COR-L47 (cell line): ENCODE results near the gene CCDC7.
"Not testable (repeated sequence)": the region's sequence is repeated elsewhere in the genome, so short reads cannot be mapped to it uniquely, and the experiment has no call there.

Source experiments
- DNase-seq: peaks from one replicate; lab custom pipeline; 2025; lab: John Stamatoyannopoulos, UW

The CCDC7 gene

DNA sequence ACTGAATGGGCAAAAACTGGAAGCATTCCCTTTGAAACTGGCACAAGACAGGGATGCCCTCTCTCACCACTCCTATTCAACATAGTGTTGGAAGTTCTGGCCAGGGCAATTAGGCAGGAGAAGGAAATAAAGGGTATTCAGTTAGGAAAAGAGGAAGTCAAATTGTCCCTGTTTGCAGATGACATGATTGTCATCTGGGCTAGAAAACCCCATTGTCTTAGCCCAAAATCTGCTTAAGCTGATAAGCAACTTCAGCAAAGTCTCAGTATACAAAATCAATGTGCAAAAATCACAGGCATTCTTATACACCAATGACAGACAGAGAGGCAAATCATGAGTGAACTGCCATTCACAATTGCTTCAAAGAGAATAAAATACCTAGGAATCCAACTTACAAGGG lies 116.8 kb downstream of the CCDC7 start:
- DNase-seq = not testable (repeated sequence)

DNA sequence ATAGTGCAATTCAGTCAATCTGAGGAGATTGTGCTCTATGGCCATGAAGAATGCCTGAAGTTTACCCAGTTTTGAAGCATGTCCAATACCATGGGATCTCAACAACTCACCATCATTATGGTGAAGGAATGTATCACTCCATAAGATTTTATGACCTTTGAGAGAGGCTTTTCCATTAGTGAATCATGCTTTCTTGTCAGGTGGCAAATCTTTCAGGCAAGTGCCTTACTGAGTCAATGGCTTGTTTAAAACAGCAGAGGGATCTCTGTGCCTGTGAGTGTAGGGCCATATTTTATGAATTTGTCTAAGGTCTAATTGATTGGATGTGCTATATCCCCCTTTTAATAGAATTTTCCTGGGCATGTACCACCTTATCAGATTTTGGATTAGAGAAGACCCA lies 131.5 kb downstream of the CCDC7 start:
- no peak for DNase-seq

DNA sequence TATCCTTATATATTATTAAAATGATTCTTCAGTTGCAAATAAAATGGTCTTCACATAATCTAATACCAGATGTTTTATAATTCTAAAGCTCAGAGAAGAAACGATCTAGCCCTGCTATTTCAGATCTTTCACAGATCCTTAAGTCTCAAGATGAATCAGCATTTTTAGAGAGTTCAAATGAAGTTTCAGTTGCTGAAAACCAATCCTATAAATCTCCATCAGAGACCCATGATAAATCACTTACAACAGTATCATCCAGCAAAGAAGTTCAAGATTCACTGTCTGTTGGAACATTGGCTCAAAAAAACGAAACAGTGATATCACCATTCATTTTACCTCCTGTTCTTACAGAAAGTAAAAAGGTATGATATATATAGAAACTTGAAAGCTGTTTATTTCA lies 137.0 kb downstream of the CCDC7 start:
- DNase-seq = no peak

DNA sequence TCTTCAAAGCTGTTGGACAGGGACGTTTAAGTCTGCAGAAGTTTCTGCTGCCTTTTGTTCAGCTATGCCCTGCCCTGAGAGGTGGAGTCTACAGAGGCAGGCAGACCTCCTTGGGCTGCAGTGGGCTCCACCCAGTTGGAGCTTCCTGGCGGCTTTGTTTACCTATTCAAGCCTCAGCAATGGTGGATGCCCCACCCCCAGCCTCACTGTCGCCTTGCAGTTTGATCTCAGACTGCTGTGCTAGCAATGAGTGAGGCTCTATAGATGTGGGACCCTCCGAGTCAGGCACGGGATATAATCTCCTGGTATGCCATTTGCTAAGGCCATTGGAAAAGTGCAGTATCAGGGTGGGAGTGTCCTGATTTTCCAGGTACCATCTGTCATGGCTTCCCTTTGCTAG lies 152.1 kb downstream of the CCDC7 start:
- DNase-seq = not testable (repeated sequence)

DNA sequence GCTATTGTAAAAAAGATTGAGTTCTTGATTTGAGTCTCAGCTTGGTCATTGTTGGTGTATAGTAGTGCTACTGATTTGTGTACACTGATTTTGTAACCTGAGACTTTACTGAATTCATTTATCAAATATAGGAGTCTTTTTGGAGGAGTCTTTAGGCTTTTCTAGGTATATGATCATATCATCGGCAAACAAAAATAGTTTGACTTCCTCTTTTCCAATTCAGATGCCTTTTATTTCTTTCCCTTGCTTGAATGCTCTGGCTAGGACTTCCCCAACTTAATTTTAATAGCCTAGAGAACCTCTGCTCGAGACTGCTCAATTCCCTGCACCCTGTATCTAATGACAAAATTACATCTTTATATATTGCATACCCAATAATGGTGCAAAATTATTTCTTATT lies 154.4 kb downstream of the CCDC7 start:
- DNase-seq = no peak

DNA sequence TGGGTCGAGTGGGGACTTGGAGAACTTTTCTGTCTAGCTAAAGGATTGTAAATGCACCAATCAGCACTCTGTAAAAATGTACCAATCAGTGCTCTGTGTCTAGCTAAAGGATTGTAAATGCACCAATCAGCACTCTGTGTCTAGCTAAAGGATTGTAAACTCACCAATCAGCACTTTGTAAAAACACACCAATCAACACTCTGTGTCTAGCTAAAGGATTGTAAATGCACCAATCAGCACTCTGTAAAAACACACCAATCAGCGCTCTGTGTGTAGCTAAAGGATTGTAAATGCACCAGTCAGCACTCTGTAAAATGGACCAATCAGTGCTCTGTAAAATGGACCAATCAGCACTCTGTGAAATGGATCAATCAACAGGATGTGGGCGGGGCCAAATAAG lies 155.6 kb downstream of the CCDC7 start:
- not testable (repeated sequence) for DNase-seq

DNA sequence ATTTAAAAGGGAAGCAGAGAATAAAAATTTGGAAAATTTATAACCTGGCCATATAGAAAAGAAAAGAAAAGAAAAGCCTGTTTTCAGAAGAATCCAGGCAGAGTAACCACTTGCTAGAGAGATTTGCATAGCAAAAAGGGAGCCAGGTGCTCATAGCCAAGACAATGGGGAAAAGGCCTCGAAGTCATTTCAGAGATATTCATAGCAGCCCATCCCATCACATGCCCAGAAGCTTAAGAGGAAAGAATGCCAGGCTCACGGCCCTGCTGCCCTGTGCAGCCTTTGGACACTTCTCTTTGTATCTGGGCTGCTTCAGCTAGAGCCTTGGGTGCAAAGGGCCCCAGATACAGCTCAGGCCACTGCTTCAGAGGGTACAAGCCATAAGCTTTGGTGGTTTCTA lies 159.8 kb downstream of the CCDC7 start:
- DNase-seq = no peak

DNA sequence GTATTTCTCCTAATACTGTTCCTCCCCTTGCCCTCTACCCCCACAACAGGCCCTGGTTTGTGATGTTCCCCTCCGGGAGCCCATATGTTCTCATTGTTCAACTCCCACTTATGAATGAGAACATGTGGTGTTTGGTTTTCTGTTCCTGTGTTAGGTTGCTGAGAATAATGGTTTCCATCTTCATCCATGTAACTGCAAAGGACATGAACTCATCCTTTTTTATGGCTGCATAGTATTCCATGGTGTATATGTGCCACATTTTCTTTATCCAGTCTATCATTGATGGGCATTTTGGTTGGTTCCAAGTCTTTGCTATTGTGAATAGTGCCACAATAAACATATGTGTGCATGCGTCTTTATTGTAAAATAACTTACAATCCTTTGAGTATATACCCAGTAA lies 164.6 kb downstream of the CCDC7 start:
- not testable (repeated sequence) for DNase-seq

DNA sequence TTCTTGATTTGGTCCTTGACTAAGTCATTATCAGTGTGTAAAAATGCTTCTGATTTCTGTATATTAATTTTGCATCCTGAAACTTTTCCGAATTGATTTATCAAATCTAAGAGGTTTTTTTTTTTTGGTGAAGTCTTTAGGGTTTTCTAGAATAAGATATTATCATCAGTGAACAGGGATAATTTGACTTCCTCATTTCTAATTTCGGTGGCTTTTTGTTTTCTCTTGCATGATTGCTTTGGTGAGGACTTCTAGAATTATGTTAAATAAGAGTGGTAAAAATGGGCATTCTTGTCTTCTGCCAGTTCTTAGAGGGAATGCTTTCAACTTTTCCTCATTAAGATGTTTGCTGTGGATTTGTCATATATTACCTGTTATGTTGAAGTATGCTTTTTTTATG lies 170.5 kb downstream of the CCDC7 start:
- DNase-seq = no peak

DNA sequence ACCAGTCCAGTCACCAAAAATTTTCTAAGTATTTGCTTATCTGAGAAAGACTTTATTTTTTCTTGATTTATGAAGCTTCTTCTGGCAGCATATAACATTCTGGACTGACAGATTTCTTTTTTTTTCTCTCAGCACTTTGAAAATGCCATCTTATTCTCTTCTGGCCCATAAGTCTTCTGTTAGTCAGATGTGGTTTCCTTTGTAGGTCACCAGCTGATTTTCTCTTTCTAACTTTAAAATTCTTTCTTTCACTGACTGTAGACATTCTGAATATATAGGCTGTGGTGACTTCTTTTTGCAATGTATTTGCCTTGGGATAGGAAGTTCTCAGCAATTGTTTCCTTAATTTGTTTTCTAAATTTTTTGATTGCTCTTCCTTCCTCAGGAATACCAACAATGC lies 172.5 kb downstream of the CCDC7 start:
- DNase-seq = no peak

DNA sequence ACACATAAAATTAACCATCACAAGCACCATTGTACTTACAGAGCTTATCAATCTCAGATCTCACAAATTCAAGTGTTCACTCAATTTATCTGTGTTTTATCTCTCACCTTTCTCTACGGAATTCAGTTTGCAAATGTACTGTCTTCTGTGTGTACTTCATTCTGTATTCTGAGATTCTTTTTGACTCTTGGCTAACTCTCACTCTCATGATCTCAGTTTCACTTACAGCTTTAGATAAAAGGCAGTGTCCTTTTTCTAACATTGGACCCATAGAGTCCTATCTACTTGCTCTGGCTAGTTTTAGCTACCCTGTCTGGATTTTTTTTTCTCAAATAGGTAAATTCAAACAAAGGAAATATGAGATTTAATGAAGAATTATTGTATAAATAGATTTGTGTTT lies 176.0 kb downstream of the CCDC7 start:
- no peak for DNase-seq

DNA sequence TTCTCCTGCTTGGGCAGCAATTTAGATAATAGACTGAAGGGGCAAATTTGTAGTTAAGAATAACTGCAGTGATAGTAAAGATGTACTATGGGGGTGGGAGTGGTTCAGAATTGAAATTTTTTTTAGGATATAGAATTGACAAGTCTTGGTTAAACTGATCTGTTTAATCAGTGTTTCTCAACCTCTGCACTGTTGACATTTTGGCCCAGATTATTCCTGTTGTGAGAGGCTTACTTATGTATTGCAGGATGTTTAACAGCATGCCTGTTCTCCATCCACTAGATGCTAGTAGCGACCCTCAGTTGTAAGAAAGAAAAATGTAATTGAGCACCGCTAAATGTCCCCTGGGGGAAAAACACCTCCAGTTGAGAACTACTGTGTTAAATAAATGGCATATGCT lies 176.5 kb downstream of the CCDC7 start:
- no peak for DNase-seq

DNA sequence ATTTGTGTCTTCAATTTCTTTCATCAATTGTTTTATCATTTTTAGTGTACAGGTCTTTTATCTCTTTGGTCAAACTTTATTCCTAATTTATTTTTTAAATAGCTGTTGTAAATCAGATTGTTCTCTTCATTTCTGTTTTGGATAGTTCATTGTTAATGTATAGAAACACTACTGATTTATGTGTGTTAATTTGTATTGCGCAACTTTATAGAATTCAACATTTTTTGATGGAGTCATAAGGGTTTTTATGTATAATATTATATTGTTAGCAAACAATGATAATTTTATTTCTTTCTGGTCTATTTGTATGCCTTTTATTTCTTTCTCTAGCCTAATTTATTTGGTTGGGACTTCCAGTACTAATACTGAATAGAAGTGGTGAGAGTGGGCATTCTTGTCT lies 181.2 kb downstream of the CCDC7 start:
- no peak for DNase-seq

DNA sequence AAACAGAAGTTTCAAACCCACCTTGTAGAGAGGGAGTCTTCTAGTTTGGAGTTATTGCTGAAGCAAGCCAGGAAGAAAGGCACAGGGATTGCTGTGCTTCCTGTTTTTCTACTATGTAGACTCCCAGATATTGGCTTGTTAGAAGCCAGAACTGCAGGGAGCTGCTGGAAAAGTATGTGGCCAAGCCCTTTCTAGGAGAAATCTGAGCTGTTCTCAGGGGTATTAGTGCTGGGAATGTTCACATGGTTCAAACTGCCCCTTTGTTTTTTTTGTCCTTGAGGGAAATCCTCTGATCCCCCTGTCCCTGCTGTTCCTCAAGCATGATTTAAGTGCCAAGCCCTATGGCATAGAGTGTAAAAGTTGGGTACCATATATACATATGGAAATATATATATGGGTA lies 184.0 kb downstream of the CCDC7 start:
- DNase-seq = no peak

DNA sequence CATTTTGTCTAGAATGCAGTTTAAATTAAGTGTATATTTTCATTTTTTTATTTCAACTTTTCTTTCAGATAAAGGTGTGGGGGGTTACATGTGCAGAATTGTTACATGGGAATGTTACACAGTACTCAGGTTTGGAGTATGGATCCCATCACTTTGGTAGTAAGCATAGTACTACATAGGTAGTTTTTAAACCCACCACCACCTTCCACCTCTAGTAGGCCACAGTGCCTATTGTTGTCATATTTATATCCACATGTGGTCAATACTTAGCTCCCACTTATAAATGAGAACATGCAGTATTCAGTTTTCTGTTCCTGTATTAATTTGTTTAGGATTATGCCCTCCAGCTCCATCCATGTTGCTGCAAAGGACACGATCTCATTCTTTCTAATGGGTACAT lies 200.6 kb downstream of the CCDC7 start:
- no peak for DNase-seq

DNA sequence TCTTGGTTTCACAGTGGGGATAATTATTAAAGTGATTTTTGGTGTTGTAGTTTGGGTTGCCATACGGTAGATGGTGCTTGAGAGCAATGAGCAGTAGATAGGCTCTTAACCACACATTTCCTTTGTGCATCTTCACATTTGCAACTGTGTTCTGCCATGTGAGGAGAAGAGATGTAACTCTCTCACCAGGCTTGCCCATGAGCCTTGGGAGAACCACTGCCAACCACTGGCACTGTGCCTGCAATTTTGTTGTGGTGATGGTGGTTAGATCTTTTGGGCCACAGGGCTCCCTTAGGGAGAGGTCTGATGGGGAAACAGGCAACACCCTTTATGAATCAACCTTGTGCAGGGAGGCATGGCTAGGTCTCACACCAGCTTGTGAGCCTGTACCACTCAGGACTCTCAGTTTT lies 204.3 kb downstream of the CCDC7 start:
- DNase-seq = no peak

DNA sequence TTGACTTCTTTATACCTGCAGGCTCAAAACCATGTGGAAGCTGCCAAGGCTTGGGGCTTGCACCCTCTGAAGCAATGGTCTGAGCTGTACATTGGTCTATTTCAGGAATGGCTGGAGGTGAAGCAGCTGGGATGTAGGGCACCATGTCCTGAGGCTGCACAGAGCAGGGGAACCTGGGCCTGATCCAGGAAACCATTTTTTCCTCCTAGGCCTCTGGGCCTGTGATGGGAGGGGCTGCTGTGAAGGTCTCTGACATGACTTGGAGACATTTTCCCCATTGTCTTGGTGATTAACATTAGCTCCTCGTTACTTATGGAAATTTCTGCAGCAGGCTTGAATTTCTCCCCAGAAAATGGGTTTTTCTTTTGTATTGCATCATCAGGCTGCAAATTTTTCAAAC lies 211.5 kb downstream of the CCDC7 start:
- DNase-seq = not testable (repeated sequence)

DNA sequence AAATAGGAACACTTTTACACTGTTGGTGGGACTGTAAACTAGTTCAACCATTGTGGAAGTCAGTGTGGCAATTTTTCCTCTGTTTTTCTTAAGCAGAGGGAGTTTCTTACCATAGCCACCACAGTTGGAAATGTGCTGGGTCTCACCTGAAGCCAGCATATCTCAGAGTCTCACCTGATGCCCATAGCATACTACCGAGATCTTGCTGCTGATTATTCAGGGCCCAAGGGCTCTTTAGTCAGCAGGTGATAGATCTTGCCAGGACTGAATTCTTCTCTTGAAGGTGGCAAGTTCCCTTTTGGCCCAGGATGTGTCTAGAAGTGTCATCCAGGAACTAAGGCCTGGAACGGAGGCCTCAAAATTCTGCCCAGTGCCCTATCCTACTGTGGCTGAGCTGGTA lies 215.4 kb downstream of the CCDC7 start:
- no peak for DNase-seq

DNA sequence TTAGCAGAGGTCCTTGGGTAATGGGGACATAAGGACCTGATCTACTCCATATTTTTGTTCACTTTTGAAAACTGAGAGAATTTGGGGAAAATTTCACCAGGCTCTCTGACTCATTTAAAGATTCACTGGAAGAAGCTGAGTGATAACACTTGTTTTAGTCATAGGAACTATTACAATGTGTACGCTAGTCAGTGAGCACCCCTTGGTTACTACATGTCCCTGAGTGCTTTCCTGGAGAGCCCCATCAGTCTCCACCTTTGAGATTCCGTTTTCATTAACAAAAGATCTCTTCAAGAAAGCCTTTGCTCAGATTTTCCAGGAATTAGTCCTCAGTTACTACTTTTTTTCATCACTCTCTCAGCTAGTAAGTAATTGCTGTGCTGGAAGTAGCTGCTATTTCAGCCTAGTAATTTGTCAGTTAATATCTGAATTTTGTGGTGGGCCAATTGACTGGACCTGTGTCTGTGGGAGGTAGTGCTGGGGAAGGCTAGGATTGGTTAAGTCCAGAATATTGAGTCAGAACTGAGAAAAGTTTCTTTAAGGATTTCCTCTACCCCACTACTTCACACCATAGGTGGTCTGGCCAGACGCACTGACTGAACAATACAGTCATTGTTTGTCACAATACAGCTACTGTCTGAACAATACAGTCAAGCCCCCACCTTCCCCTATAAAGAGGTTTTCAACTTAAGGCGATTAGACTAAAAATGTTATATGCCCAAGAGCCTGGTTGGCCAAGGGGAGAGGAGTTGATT lies 235.0 kb downstream of the CCDC7 start:
- DNase-seq = no peak

DNA sequence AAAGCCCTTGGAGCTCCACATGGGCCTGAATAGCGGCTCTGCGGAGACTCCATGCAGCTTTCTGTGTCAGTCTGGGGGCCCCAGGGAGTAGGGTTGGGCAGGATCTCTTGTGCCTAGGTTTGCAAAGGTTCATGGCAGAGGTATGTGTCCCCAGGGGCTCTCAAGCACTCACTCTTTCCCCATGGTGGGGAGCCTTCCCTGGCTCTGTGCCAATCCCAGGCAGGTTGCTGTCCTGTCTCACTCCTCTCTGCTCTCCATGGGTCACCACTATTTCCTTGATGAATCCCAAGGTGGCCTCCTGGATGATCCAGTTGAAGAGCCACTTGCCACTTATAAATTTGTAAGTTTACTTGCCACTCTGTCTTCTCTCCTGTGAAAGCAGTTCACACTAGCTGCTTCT lies 238.4 kb downstream of the CCDC7 start:
- no peak for DNase-seq

DNA sequence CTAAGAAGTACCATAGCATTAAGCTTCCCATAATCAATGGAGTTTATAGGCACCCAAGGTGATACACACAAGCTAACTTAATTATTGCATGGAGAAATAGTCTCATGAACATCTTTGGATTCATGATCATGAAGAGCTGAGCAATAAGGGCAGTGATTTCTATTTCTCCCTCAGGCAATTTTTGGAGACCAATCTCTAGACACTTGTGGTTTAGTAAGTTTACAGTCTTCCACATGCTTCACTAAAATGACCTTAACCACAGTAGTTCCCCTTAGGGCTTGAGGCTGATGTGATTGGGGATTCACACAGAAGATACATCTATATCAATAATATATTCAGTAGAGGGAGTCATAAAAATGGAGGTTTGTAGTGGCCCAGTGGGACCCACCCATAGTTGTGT lies 241.2 kb downstream of the CCDC7 start:
- DNase-seq = no peak

DNA sequence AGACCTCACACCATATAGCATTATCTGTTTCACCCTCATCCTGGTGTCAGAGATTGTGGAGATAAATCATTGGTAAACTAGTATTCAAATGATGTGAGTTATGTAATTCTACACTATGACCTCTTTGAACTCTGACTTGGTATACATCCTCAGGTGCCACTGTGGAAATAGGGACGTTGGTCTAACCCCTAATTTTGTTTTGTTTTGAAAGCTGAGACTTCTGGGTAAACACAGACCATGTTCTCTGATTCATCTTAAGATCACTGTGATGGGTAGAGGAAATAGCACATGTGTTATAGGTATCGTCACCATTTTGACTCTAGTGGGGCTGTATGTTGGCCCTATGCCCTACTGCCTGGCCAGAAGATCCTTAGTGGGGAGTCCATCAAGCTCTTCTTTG lies 241.6 kb downstream of the CCDC7 start:
- no peak for DNase-seq

DNA sequence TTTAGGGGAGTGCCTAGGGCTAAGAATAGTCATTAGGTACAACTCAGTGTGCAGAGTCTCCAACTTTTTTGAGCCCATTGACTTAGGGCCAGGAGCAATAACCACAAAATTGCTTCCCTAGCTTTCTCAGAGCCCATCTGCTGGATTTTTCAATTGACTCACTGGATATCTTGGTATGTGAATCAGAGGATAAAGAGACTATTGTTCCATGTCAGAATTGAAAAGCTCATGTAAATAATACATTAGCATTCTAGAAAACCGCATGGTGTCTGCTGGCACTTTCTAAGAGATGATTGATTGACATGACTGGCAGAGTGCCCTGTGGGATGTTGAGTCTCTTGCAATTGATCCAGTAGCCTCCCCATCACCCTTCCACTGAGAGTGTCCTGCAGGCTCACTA lies 246.2 kb downstream of the CCDC7 start:
- no peak for DNase-seq

DNA sequence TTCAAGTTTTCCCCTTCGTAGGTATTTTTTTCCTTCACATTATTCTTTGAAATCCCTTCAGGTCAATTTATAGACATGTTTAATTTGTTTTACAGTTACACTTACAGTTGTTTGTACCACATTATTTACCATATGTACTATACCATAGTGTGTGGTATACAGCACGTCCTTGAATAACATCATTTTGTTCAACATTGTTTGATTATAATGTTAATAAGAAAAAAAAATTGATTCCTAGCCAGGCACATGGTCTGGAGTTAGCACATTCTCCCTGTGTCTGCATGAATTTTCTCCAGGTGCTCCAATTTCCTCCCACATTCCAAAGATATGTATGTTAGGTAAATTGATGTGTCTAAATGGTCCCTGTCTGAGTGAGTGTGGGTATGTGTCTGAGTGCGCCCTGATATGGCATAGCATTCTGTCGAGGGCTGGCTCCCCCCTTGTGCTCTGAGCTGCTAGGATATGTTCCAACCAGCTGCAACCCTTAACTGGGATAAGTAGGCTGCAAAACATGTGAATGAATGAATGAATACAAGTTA lies 247.6 kb downstream of the CCDC7 start:
- DNase-seq = no peak
